Adipose tissue (tissue), 3 donors: ENCODE measurements around the gene SHISAL1. TPM values are rescaled to one million over a fixed set of nuclear protein-coding genes. Genes with fewer than 3 reads are reported as not detected.
"Not testable (repeated sequence)": the region's sequence is repeated elsewhere in the genome, so short reads cannot be mapped to it uniquely, and the experiment has no call there.

Source experiments
- H3K27ac ChIP-seq: one replicate; pipeline ENCODE4 v1.5.1; 2013; ENCODE audit warnings: low read depth, low read length
- WGBS, 3 donors: extraction: QIAGEN DNeasy Blood & Tissue Kit; methylation state at CpG; one replicate each; pipeline ENCODE4 v1.1.7; 2013; 5-methylcytosine and 5-hydroxymethylcytosine counted together
- polyA plus RNA-seq, 3 donors: library from polyadenylated mRNA; stranded (reverse); fragments of 200-250 nt; gene quantifications; one replicate each; pipeline ENCODE4 v1.2.3, GENCODE V29; 2013
- donor health status: healthy with polysubstance abuse.
- donor health status: Bipolar disorder and iron deficiency.
- donor health status: healthy.

Gene SHISAL1
- polyA plus RNA-seq, 3 donors: 0.13 to 1.2 (median 0.30) TPM

GRCh38 chr22:44311104-44311854 is 1.5 kb downstream of the SHISAL1 start:
- H3K27ac ChIP-seq: no peak overlapping the region
- 69 to 89% (median 88%) methylated on average over 10 of the region's 10 CpGs for WGBS, 3 donors

DNA sequence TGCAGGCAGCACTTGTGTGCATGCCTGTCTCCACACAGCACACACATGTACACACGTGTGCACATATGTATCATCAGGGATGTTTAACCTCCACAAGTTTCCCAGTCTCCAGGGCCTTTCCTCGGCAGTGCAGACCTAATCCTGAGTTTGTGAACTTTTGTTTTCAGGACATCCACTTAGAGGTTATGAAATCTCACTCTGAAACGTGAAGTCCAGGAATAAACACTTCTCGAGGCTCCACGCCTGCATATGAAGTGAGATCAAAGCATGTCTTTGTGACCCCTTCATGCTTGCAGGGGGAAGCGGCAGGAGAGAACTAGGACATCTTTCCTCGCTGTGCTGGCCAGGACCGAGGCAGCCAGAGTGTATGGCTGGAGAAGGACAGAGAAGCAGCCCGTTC is 3.1 kb downstream of the SHISAL1 start:
- 63 to 75% (median 67%) methylated on average over 9 of the region's 9 CpGs for WGBS, 3 donors
- H3K27ac ChIP-seq: no peak overlapping the region

DNA sequence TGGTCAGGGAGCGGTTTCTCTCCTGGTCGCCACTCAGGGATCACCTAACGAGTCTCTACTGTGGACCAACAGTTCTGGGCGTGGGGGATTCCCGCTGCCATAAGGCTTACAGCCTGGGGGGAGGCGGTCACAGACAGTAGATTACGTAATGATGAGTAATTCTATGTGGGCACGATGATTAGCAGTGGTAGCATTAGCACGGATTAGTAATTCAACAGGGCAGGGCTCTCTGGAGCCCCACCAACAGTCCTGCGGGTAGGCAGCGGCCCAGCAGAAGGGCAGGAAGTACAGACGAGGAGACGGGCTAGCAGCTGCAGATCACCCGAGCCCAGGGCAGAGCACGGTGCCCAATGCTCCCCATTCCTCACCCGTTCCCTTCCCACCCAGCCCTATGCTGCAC is 3.6 kb downstream of the SHISAL1 start:
- no peak overlapping the region for H3K27ac ChIP-seq
- 32 to 54% (median 36%) methylated on average over 16 of the region's 16 CpGs for WGBS, 3 donors

DNA sequence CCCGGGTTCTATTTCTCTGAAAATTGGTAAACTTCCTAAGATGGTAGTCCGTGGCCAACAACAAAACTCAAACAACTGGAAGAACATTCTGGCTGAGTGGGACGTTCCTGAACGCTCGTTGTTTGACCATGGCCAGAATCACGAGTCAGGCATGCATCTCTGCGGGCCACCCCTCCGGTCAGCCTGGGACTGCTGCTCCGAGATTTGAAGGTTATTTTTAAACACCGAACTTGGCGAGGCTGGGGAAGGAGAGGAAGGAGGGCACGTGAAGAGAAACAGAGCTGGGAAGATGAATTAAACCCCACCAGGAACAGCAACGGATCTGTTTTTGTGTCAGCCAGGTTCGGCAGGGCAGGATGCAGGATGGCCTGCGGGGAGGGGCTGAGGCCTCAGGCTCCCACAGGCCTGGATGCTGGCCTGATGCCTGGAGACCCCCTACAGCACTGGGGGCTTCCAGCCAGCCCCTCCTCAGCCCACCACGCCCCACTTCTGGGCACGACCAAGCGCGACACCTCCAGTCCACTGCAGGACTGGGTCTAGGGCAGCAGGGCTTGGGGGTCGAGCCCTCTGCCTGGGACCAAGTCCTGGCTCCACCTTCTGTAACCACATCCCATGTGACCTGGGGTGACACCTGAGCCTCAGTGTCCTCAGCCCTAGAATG is 5.1 kb downstream of the SHISAL1 start:
- 58 to 67% (median 64%) methylated on average over 19 to 20 of the region's 20 CpGs for WGBS, 3 donors
- H3K27ac ChIP-seq: no peak overlapping the region

GRCh38 chr22:44305888-44306287 is 6.9 kb downstream of the SHISAL1 start:
- no peak overlapping the region for H3K27ac ChIP-seq

GRCh38 chr22:44305455-44305854 is 7.3 kb downstream of the SHISAL1 start:
- no peak overlapping the region for H3K27ac ChIP-seq

More at GRCh38 chr22:44305888-44306287, 6.9 kb downstream of the SHISAL1 start:
- 66 to 76% (median 74%) methylated on average over 10 of the region's 10 CpGs for WGBS, 3 donors

GRCh38 chr22:44304911-44305310 is 7.8 kb downstream of the SHISAL1 start:
- H3K27ac ChIP-seq: no peak overlapping the region
- WGBS, 3 donors: 88 to 95% (median 92%) methylated on average over 2 of the region's 2 CpGs

More at GRCh38 chr22:44305455-44305854, 7.3 kb downstream of the SHISAL1 start:
- WGBS, 3 donors: 71 to 81% (median 74%) methylated on average over 13 of the region's 13 CpGs

DNA sequence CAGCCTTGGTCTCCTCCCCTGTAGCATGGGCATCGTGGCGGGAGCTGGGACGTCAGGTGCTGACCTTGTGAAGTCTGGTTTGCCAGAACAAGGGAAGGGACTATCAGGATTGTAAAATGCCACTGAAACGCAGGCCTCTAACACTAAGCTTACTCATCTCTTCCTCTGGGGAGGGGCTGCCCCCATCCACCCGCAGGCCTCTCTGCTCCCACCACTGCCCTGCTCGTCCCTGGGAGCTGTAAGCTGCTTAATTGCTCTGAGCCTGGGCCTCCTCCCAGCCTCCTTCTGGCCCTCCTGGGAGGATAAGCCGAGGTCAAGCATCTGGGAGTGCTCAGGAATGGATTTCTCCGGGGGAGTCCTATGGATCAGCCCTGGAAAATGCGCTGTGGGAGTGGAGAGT is 8.4 kb downstream of the SHISAL1 start:
- WGBS, 3 donors: 51 to 58% (median 56%) methylated on average over 9 of the region's 9 CpGs
- no peak overlapping the region for H3K27ac ChIP-seq

DNA sequence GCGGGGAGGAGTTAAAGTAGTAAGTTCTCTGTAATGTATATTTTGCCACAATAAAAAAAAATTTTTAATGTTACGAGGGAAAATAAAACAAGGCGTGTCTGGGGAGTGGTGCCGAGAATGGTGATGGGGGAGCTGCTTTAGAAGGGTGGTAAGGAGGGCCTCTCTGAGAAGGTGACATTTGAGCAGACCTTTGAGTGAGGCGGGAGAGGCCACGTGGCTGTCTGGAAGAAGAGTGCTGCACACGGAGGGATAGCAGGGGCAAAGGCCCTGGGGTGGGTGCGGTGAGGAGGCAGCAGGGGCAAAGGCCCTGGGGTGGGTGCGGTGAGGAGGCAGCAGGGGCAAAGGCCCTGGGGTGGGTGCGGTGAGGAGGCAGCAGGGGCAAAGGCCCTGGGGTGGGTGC is 10.4 kb downstream of the SHISAL1 start:
- not testable (repeated sequence) for H3K27ac ChIP-seq
- WGBS, 3 donors: 89 to 91% (median 91%) methylated on average over 8 of the region's 10 CpGs

- 55 to 76% (median 72%) methylated on average over 19 of the region's 19 CpGs for WGBS, 3 donors
- no peak overlapping the region for H3K27ac ChIP-seq
Observed at GRCh38 chr22:44301039-44301438, 11.7 kb downstream of the SHISAL1 start.

- WGBS, 3 donors: 70 to 89% (median 71%) methylated on average over 13 of the region's 13 CpGs
- H3K27ac ChIP-seq: no peak overlapping the region
Observed at GRCh38 chr22:44299124-44299523, 13.6 kb downstream of the SHISAL1 start.

- WGBS, 3 donors: 66 to 81% (median 74%) methylated on average over 25 of the region's 25 CpGs
- H3K27ac ChIP-seq: no peak overlapping the region
Observed at GRCh38 chr22:44298406-44299091, 14.2 kb downstream of the SHISAL1 start.

DNA sequence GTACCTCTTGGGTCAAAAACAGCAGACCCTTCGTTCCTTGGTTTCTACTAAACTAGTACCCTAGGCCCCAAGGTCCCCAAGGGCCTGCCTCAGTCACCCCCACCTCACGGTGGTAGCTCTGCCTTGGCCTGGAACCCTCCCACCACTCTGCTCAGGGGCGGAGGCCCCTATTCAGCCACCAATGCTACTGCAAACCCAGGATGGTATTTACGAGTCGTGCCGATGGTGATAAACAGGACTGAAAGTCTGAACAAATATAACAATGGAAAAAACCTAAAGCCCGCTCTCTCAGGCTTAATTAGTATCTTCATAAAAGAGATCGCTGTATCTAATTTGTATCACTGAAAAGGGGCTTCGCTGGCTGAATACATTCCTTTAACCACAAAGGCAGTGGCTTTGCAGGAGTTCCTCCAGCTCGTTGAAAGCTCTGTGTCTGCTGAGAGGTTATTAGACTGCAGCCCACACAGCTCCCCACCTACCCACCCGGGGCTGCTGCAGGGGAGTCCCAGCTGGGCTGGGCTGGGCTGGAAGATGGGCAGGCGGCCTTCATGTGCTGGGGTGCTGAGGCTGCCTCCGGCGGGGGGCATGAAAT is 15.2 kb downstream of the SHISAL1 start:
- WGBS, 3 donors: 66 to 80% (median 76%) methylated on average over 14 of the region's 14 CpGs
- no peak overlapping the region for H3K27ac ChIP-seq

DNA sequence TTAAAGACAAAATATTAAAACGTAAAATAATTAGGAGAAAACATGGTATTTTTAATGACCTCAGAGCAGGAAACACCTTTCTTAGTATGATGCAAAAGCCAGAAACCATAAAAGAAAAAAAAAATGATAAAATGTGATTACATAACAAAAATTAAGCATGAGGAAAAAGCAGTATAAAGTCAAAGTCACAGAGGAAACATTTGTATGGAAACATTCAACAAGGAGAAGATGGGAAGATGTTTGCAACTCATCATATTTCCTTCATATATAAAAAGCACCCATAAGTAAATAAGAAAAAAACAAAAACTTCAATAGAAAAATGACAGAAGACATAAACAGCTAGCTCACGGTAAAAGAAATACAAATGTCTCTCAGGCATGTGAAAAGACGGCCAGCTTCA is 17.3 kb downstream of the SHISAL1 start:
- no peak overlapping the region for H3K27ac ChIP-seq
- 70 to 85% (median 78%) methylated on average over 3 of the region's 3 CpGs for WGBS, 3 donors

- WGBS, 3 donors: 58 to 64% (median 61%) methylated on average over 6 of the region's 6 CpGs
- no peak overlapping the region for H3K27ac ChIP-seq
Observed at GRCh38 chr22:44293876-44294275, 18.9 kb downstream of the SHISAL1 start.

- H3K27ac ChIP-seq: no peak overlapping the region
- 80 to 89% (median 82%) methylated on average over 12 of the region's 12 CpGs for WGBS, 3 donors
Observed at GRCh38 chr22:44293034-44293433, 19.7 kb downstream of the SHISAL1 start.

DNA sequence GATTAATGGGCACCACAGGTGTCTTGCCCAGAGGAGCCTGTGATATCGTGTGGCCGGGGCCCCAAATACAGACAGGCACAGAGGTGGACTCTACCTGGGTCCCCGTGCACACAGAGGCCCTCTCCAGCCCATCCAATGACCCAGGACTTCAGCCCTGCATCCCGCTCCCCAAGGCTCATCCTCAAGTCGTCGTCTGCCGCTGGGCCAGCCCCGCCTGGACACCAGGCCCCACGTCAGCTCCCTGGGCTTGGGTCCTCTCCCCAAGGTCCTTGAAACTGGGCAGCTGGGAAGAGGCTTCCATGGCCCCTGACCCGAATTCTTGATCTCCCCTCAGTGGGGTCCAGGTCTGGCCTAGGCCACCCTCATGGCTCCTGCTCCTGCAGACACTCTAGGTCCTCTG is 20.2 kb downstream of the SHISAL1 start:
- no peak overlapping the region for H3K27ac ChIP-seq
- 77 to 93% (median 93%) methylated on average over 10 of the region's 10 CpGs for WGBS, 3 donors

GRCh38 chr22:44291674-44292360 is 20.9 kb downstream of the SHISAL1 start:
- 40 to 44% (median 42%) methylated on average over 21 of the region's 21 CpGs for WGBS, 3 donors
- no peak overlapping the region for H3K27ac ChIP-seq
